ENCODE results near the gene TULP4. TPM values are rescaled to one million over a fixed set of nuclear protein-coding genes. Genes with fewer than 3 reads are reported as not detected.

The TULP4 gene
- total RNA-seq, 2 donors from 2014 or later, result 111 to 119 TPM

DNA sequence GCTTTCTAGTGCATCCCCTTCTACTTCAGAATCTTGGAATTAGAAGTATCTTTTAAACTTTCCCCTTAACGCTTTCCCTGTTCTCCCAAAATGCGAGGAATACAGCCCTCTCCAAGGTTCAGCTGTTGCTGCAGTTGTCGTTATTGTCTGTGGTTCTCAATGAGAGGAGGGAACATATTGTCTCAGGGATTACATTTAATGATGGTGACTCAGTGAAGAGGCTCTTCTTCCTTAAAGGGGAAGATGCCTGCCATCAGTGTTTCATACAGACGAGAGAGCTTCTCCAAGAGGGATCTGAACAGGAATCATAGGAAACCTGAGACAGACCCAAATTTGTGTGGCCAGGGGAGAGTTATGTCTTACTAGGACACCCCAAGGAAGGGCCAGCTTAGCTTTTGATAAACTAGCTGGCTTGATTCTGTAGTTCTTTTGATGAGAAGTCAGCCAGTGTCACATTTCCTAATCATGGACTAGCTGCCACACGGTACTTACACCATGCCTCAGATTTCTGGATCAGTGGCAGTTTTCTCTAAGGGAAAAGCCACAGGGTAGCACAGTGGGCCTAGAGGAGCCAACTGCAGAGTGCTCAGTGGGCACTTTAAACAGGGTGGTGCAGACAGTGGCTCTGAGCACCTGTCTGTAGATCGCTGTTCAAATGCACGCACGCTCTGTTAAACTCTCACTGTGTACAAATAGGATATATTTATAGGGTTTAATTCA, 187.9 kb downstream of the TULP4 start:
- DNase-seq (ENCODE audit: low spot score), result no peak
- Histone ChIP-seq H3K4me1 (replicated peaks) (no peaks in the 10 kb centered on the region), H3K27ac (peak overlapping the region in 1 of 2 donors; percentile 19), H3K36me3 (no peaks in the 10 kb centered on the region), H3K27me3 (replicated peaks; ENCODE audit: insufficient read depth) (no peaks in the 10 kb centered on the region), H3K4me3 (no peak overlapping the region), H3K9me3 (no peaks in the 10 kb centered on the region)
- intact Hi-C loops (cut with DNase I), result no loop called here
- 60% methylated on average over 8 of the region's 8 CpGs for WGBS
- TF ChIP-seq POLR2AphosphoS5 (IDR thresholded peaks at IDR 0.05) (peak; percentile 44), POLR2A (IDR thresholded peaks at IDR 0.05) (no peak)

DNA sequence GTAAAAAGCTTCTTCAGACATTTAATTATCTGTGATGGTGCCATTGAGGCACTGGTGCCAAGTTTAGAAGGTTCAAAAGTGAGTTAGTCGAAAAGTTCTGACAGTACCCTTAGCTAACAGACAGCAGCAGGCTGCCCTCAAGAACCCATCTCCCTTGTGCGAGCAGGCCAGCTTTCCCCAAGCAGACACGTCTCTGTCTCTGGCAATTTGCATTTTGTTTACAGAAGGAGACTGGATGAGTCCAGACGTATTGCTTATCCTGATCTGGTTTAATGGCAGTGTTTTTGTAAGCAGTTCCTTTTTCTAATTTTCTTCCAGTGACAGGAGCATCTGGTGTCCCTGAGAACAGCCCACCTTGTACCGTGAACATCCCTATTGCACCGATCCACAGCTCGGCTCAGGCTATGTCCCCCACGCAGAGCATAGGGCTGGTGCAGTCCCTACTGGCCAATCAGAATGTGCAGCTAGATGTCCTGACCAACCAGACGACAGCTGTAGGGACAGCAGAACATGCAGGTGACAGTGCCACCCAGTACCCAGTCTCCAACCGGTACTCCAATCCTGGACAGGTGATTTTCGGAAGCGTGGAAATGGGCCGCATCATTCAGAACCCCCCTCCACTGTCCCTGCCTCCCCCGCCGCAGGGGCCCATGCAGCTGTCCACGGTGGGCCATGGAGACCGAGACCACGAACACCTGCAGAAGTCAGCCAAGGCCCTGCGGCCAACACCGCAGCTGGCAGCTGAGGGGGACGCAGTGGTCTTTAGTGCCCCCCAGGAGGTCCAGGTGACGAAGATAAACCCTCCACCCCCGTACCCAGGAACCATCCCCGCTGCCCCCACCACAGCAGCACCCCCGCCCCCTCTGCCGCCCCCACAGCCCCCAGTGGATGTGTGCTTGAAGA, 189.3 kb downstream of the TULP4 start:
- 91% methylated on average over 25 of the region's 26 CpGs for WGBS
- Histone ChIP-seq H3K36me3 (no peaks in the 10 kb centered on the region), H3K9me3 (no peaks in the 10 kb centered on the region), H3K4me3 (no peak overlapping the region), H3K27ac (no peak overlapping the region), H3K4me1 (replicated peaks) (no peaks in the 10 kb centered on the region), H3K27me3 (replicated peaks; ENCODE audit: insufficient read depth) (no peaks in the 10 kb centered on the region)
- intact Hi-C loops (cut with DNase I), result no loop called here
- TF ChIP-seq POLR2A (IDR thresholded peaks at IDR 0.05) (no peak), POLR2AphosphoS5 (IDR thresholded peaks at IDR 0.05) (no peak)
- TF ChIP-seq, protein P1, sequence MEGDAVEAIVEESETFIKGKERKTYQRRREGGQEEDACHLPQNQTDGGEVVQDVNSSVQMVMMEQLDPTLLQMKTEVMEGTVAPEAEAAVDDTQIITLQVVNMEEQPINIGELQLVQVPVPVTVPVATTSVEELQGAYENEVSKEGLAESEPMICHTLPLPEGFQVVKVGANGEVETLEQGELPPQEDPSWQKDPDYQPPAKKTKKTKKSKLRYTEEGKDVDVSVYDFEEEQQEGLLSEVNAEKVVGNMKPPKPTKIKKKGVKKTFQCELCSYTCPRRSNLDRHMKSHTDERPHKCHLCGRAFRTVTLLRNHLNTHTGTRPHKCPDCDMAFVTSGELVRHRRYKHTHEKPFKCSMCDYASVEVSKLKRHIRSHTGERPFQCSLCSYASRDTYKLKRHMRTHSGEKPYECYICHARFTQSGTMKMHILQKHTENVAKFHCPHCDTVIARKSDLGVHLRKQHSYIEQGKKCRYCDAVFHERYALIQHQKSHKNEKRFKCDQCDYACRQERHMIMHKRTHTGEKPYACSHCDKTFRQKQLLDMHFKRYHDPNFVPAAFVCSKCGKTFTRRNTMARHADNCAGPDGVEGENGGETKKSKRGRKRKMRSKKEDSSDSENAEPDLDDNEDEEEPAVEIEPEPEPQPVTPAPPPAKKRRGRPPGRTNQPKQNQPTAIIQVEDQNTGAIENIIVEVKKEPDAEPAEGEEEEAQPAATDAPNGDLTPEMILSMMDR (IDR thresholded peaks at IDR 0.05), result no peak
- no peak for DNase-seq (ENCODE audit: low spot score)

DNA sequence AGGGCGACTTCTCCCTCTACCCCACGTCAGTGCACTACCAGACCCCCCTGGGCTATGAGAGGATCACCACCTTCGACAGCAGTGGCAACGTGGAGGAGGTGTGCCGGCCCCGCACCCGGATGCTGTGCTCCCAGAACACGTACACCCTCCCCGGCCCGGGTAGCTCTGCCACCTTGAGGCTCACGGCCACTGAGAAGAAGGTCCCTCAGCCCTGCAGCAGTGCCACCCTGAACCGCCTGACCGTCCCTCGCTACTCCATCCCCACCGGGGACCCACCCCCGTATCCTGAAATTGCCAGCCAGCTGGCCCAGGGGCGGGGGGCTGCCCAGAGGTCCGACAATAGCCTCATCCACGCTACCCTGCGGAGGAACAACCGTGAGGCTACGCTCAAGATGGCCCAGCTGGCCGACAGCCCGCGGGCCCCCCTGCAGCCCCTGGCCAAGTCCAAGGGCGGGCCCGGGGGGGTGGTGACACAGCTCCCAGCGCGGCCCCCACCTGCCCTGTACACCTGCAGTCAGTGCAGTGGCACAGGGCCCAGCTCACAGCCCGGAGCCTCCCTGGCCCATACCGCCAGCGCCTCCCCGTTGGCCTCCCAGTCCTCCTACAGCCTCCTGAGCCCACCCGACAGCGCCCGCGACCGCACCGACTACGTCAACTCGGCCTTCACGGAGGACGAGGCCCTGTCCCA, 190.1 kb downstream of the TULP4 start:
- WGBS, result 97% methylated on average over 43 of the region's 43 CpGs
- TF ChIP-seq POLR2AphosphoS5 (IDR thresholded peaks at IDR 0.05), result no peak
- TF ChIP-seq, protein P1 (IDR thresholded peaks at IDR 0.05), result no peak
- H3K4me1 ChIP-seq (replicated peaks), result no peaks in the 10 kb centered on the region
- H3K27me3 ChIP-seq (replicated peaks; ENCODE audit: insufficient read depth), result no peaks in the 10 kb centered on the region
- intact Hi-C loops (cut with DNase I), result no loop called here
- H3K9me3 ChIP-seq, result no peaks in the 10 kb centered on the region
- no peak overlapping the region for H3K4me3 ChIP-seq
- H3K27ac ChIP-seq, result no peak overlapping the region
- DNase-seq (ENCODE audit: low spot score), result no peak
- H3K36me3 ChIP-seq, result no peaks in the 10 kb centered on the region

DNA sequence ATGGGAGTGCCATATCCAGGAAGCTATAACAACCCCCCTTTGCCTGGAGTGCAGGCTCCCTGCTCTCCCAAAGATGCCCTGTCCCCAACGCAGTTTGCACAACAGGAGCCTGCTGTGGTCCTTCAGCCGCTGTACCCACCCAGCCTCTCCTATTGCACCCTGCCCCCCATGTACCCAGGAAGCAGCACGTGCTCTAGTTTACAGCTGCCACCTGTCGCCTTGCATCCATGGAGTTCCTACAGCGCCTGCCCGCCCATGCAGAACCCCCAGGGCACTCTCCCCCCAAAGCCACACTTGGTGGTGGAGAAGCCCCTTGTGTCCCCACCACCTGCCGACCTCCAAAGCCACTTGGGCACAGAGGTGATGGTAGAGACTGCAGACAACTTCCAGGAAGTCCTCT, 191.0 kb downstream of the TULP4 start:
- TF ChIP-seq POLR2AphosphoS5 (IDR thresholded peaks at IDR 0.05) (no peak), POLR2A (IDR thresholded peaks at IDR 0.05) (no peak)
- TF ChIP-seq, protein P1 (IDR thresholded peaks at IDR 0.05), result no peak
- H3K9me3 ChIP-seq, result no peaks in the 10 kb centered on the region
- H3K4me1 ChIP-seq (replicated peaks), result no peaks in the 10 kb centered on the region
- no peaks in the 10 kb centered on the region for H3K36me3 ChIP-seq
- no peak overlapping the region for H3K4me3 ChIP-seq
- H3K27ac ChIP-seq, result no peak overlapping the region
- intact Hi-C loops (cut with DNase I), result no loop called here
- DNase-seq (ENCODE audit: low spot score), result no peak
- 95% methylated on average over 7 of the region's 7 CpGs for WGBS
- H3K27me3 ChIP-seq (replicated peaks; ENCODE audit: insufficient read depth), result no peaks in the 10 kb centered on the region

DNA sequence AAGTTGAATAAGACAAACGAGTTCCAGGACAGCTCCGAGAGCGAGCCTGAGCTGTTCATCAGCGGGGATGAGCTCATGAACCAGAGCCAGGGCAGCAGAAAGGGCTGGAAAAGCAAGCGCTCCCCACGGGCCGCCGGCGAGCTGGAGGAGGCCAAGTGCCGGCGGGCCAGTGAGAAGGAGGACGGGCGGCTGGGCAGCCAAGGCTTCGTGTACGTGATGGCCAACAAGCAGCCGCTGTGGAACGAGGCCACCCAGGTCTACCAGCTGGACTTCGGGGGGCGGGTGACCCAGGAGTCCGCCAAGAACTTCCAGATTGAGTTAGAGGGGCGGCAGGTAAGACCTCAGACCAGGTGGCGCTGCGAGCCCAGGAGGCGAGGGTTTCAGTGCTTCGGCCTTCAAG, 191.6 kb downstream of the TULP4 start:
- no peak overlapping the region for H3K4me3 ChIP-seq
- WGBS, result 94% methylated on average over 25 of the region's 25 CpGs
- no peaks in the 10 kb centered on the region for H3K9me3 ChIP-seq
- intact Hi-C loops (cut with DNase I), result no loop called here
- no peaks in the 10 kb centered on the region for H3K4me1 ChIP-seq (replicated peaks)
- no peaks in the 10 kb centered on the region for H3K27me3 ChIP-seq (replicated peaks; ENCODE audit: insufficient read depth)
- no peak for DNase-seq (ENCODE audit: low spot score)
- TF ChIP-seq POLR2AphosphoS5 (IDR thresholded peaks at IDR 0.05) (no peak), POLR2A (IDR thresholded peaks at IDR 0.05) (no peak)
- TF ChIP-seq, protein P1 (IDR thresholded peaks at IDR 0.05), result no peak
- H3K27ac ChIP-seq, result no peak overlapping the region
- no peaks in the 10 kb centered on the region for H3K36me3 ChIP-seq

Measured in prostate gland (tissue), 2 donors.